ENCODE data around the gene DNAJC4. TPM values are rescaled to one million over a fixed set of nuclear protein-coding genes. Genes with fewer than 3 reads are reported as not detected.
A peak's percentile ranks its signal among the peaks of the same experiment; 100 is the strongest.

DNAJC4 gene
- total and polyA plus RNA-seq, 9 of the 15 experiments (the other 6 are each of a cell fraction or from before 2014, with no cell fraction given): 4.0 to 32.6 (median 19.9) TPM

DNA sequence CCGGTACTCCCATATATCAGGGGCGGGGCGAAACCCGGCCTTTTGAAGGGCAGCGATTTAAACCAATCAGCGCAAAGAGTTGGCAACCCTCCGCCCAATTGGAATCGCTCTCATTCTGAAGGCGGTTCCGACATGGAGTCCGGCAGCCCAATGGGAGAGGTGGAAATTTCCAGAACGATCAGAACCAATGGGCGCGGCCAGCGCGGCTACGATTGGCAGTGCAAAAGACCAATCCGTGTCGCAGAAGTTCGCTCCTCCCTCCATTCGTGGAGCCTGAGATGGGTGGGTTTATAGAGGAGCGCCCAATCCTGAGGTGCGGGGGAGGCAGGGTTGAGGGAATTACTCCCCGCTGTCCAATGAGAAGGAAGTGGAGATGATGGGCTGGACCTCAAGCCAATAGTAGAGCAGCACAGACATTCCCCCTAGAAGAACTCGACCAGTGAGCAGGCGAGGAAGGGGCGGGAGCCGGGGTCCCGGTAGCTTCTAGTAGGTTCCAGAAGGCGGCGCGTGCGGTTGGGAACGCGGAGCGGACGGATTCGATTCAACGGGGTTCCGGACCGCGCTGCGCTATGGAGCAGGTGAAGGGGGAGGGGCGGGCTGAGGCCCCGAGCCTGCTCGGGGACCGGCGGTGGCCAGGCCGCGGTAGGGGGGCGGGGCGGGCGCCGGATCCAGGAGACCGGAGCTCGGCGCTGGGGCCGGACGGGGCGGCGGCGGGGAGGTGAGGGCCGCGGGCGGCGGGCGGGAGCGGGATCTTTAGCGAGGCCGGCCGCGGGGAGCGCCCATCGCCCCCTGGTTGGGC is 44.5 kb upstream of the DNAJC4 start, which contains the start of gene STIP1 (continued):
- no peak for TF ChIP-seq FOXP4 (CRISPR knock-in tag; IDR thresholded peaks at IDR 0.05; ENCODE audit: borderline replicate concordance)
- TF ChIP-seq ZNF764 (CRISPR knock-in tag; IDR thresholded peaks at IDR 0.05; ENCODE audit: low read depth): no peak
- no peak for TF ChIP-seq ZNF347 (CRISPR knock-in tag; IDR thresholded peaks at IDR 0.05; ENCODE audit: low read depth)
- TF ChIP-seq, protein P1, sequence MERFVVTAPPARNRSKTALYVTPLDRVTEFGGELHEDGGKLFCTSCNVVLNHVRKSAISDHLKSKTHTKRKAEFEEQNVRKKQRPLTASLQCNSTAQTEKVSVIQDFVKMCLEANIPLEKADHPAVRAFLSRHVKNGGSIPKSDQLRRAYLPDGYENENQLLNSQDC (CRISPR knock-in tag; IDR thresholded peaks at IDR 0.05): 0 out of 2 replicates have a peak, but pooled peaks have one; percentile 58
- TF ChIP-seq, protein P2, sequence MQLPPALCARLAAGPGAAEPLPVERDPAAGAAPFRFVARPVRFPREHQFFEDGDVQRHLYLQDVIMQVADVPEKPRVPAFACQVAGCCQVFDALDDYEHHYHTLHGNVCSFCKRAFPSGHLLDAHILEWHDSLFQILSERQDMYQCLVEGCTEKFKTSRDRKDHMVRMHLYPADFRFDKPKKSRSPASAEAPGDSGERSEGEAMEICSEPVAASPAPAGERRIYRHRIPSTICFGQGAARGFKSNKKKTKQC (CRISPR knock-in tag; IDR thresholded peaks at IDR 0.05): no peak
- TF ChIP-seq ZKSCAN3 (CRISPR knock-in tag; IDR thresholded peaks at IDR 0.05): no peak
- TF ChIP-seq ZNF124 (CRISPR knock-in tag; IDR thresholded peaks at IDR 0.05): no peak
- TF ChIP-seq SREBF1 (IDR thresholded peaks at IDR 0.05; ENCODE audit: borderline replicate concordance, low read depth, low read length): 0 out of 2 replicates have a peak, but pooled peaks have one; percentile 1
- TF ChIP-seq CBX1 (IDR thresholded peaks at IDR 0.05; ENCODE audit: low read depth): no peak
- peak; percentile 59; the same call in 1 of the 2 replicates for TF ChIP-seq EP300 (IDR thresholded peaks at IDR 0.05; ENCODE audit: low read length)
- TF ChIP-seq SREBF2 (CRISPR knock-in tag; IDR thresholded peaks at IDR 0.05): no peak
- TF ChIP-seq, protein P3, sequence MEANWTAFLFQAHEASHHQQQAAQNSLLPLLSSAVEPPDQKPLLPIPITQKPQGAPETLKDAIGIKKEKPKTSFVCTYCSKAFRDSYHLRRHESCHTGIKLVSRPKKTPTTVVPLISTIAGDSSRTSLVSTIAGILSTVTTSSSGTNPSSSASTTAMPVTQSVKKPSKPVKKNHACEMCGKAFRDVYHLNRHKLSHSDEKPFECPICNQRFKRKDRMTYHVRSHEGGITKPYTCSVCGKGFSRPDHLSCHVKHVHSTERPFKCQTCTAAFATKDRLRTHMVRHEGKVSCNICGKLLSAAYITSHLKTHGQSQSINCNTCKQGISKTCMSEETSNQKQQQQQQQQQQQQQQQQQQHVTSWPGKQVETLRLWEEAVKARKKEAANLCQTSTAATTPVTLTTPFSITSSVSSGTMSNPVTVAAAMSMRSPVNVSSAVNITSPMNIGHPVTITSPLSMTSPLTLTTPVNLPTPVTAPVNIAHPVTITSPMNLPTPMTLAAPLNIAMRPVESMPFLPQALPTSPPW (CRISPR knock-in tag; IDR thresholded peaks at IDR 0.05): peak; percentile 73
- TF ChIP-seq WHSC1 (IDR thresholded peaks at IDR 0.05; ENCODE audit: low read length): no peak
- no peak for TF ChIP-seq ZBTB8A (IDR thresholded peaks at IDR 0.05; ENCODE audit: partially characterized antibody)
- no peak for TF ChIP-seq HDGF (IDR thresholded peaks at IDR 0.05)
- TF ChIP-seq POLR2AphosphoS2 (IDR thresholded peaks at IDR 0.05; ENCODE audit: low read length): no peak
- peak; percentile 13 for TF ChIP-seq CCNT2 (IDR thresholded peaks at IDR 0.05; ENCODE audit: borderline replicate concordance, extremely low read depth, insufficient read length, low read depth, low read length)
- TF ChIP-seq ZNF436 (CRISPR knock-in tag; IDR thresholded peaks at IDR 0.05): no peak
- TF ChIP-seq BHLHE40 (IDR thresholded peaks at IDR 0.05; ENCODE audit: low read length): peak; percentile 82
- TF ChIP-seq ZBTB7A (IDR thresholded peaks at IDR 0.05; ENCODE audit: borderline replicate concordance, control insufficient read depth, low read depth, low read length): peak; percentile 85
- no peak for TF ChIP-seq BRF1 (IDR thresholded peaks at IDR 0.05; ENCODE audit: borderline replicate concordance, extremely low read depth, insufficient read length)
- TF ChIP-seq ZNF75A (CRISPR knock-in tag; IDR thresholded peaks at IDR 0.05): no peak
- TF ChIP-seq PHF20 (IDR thresholded peaks at IDR 0.05; ENCODE audit: partially characterized antibody): no peak
- peak in 1 of 2 experiments; percentile 46; a peak in 2 of 4 replicates for TF ChIP-seq RCOR1 (IDR thresholded peaks at IDR 0.05; ENCODE audit: borderline replicate concordance in 1 of 2, low read depth in 2 of 2, low read length in 2 of 2)
